HepG2 (cell line): ENCODE results near the gene GGT7. TPM values are rescaled to one million over a fixed set of nuclear protein-coding genes. Genes with fewer than 3 reads are reported as not detected.

ENCODE experiments used
- ARID2 ChIP-seq: sonication (generic); formaldehyde crosslinking; IDR thresholded peaks from 2 replicates; pipeline ENCODE4 v1.8.1; 2022; ENCODE audit warnings: mild to moderate bottlenecking, missing genetic modification reagents, borderline replicate concordance
- FOXC1 ChIP-seq: sonication (generic); formaldehyde crosslinking; IDR thresholded peaks from 2 replicates; pipeline ENCODE4 v1.8.0; 2022; ENCODE audit warnings: mild to moderate bottlenecking, missing genetic modification reagents, borderline replicate concordance
- IRF2 ChIP-seq: IDR thresholded peaks from 2 replicates; pipeline ENCODE4 v1.6.1; 2018; ENCODE audit warnings: missing genetic modification reagents, missing compliant biosample characterization
- JUN ChIP-seq: sonication (generic); formaldehyde crosslinking; IDR thresholded peaks from 2 replicates; pipeline ENCODE4 v1.4.0; 2020; ENCODE audit warnings: mild to moderate bottlenecking, missing genetic modification reagents
- KMT2A ChIP-seq: sonication (generic); formaldehyde crosslinking; IDR thresholded peaks from 2 replicates; pipeline ENCODE4 v1.4.0; 2020; ENCODE audit warnings: missing genetic modification reagents
- NONO ChIP-seq, 2 experiments: fragments of 450-650 bp in 1 of 2; sonication (generic) in 1 of 2; formaldehyde crosslinking in 1 of 2; IDR thresholded peaks in 1 of 2; conservative IDR thresholded peaks in 1 of 2; 2 replicates each; pipeline versions ENCODE4 v1.6.1 to v1.8.0; 2017 to 2022; ENCODE audit warnings: mild to moderate bottlenecking in 1 of 2, missing genetic modification reagents in 1 of 2, moderate library complexity in 1 of 2
- PAX8 ChIP-seq: sonication (generic); formaldehyde crosslinking; IDR thresholded peaks from 2 replicates; pipeline ENCODE4 v1.8.0; 2022; ENCODE audit warnings: mild to moderate bottlenecking, missing genetic modification reagents, borderline replicate concordance
- POLR2G ChIP-seq: fragments of 200-400 bp; formaldehyde crosslinking; IDR thresholded peaks from 2 replicates; pipeline ENCODE4 v1.6.1; 2018; ENCODE audit warnings: mild to moderate bottlenecking, low read depth, low read length, moderate library complexity
- RBM39 ChIP-seq: fragments of 200-400 bp; formaldehyde crosslinking; IDR thresholded peaks from one replicate; pipeline ENCODE4 v1.6.1; 2018; ENCODE audit warnings: antibody characterized with exemption, mild to moderate bottlenecking, low read depth, low read length; ENCODE audit not compliant: poor library complexity, severe bottlenecking
- ZNF142 ChIP-seq: sonication (generic); formaldehyde crosslinking; IDR thresholded peaks from 2 replicates; pipeline ENCODE4 v1.4.0; 2020; ENCODE audit warnings: missing genetic modification reagents
- ZNF24 ChIP-seq: fragments of 450-650 bp; IDR thresholded peaks from 2 replicates; pipeline ENCODE4 v1.6.1; 2017; ENCODE audit warnings: antibody characterized with exemption, mild to moderate bottlenecking
- ZNF460 ChIP-seq: sonication (generic); formaldehyde crosslinking; IDR thresholded peaks from 2 replicates; pipeline ENCODE4 v1.5.1; 2020; ENCODE audit warnings: missing genetic modification reagents, mild to moderate bottlenecking, borderline replicate concordance
- ZNF589 ChIP-seq: sonication (generic); formaldehyde crosslinking; conservative IDR thresholded peaks from 2 replicates; pipeline ENCODE4 v1.8.0; 2022; ENCODE audit warnings: mild to moderate bottlenecking, moderate library complexity, missing genetic modification reagents
- ZNF614 ChIP-seq: IDR thresholded peaks from 2 replicates; pipeline ENCODE4 v1.6.1; 2018; ENCODE audit warnings: missing biosample characterization, missing genetic modification reagents, inconsistent platforms, borderline replicate concordance
- ZNF772 ChIP-seq: sonication (generic); formaldehyde crosslinking; IDR thresholded peaks from 2 replicates; pipeline ENCODE4 v1.5.0; 2020; ENCODE audit warnings: mild to moderate bottlenecking, missing genetic modification reagents
- polyA plus RNA-seq, 8 experiments: library from polyadenylated mRNA; depleted of rRNA in 3 of 8; stranded (reverse) in 7 of 8; unstranded in 1 of 8; fragments of >200 nt; fragmentation: Illumina TruSeq in 4 of 8; extraction: Trizol in 4 of 8; gene quantifications; 2 replicates each; pipeline versions ENCODE4 v1.2.1 to v1.2.3, GENCODE V29; 2011 to 2016; ENCODE audit warnings: low read depth in 4 of 8, missing spikeins in 1 of 8, mixed read lengths in 1 of 8; ENCODE audit not compliant: insufficient read depth in 1 of 8
- total RNA-seq, 5 experiments: library from RNA; depleted of rRNA; stranded (reverse); fragments of >200 nt; fragmentation: Illumina TruSeq; extraction: Trizol; gene quantifications; 2 replicates each; pipeline ENCODE4 v1.2.3, GENCODE V29; 2016; ENCODE audit warnings: low read depth in 1 of 5
- TF ChIP-seq, protein P1 (sequence below): sonication (generic); formaldehyde crosslinking; IDR thresholded peaks from 2 replicates; pipeline ENCODE4 v1.8.0; 2022; ENCODE audit warnings: missing genetic modification reagents, low read depth, mild to moderate bottlenecking, borderline replicate concordance
- TF ChIP-seq, protein P2 (sequence below): sonication (generic); formaldehyde crosslinking; IDR thresholded peaks from 2 replicates; pipeline ENCODE4 v1.5.1; 2020; ENCODE audit warnings: mild to moderate bottlenecking, missing genetic modification reagents, borderline replicate concordance

The GGT7 gene
- total and polyA plus RNA-seq, 2 of the 13 experiments (the other 11 are each of a cell fraction or from before 2014, with no cell fraction given): 6.6 to 23.0 TPM

DNA sequence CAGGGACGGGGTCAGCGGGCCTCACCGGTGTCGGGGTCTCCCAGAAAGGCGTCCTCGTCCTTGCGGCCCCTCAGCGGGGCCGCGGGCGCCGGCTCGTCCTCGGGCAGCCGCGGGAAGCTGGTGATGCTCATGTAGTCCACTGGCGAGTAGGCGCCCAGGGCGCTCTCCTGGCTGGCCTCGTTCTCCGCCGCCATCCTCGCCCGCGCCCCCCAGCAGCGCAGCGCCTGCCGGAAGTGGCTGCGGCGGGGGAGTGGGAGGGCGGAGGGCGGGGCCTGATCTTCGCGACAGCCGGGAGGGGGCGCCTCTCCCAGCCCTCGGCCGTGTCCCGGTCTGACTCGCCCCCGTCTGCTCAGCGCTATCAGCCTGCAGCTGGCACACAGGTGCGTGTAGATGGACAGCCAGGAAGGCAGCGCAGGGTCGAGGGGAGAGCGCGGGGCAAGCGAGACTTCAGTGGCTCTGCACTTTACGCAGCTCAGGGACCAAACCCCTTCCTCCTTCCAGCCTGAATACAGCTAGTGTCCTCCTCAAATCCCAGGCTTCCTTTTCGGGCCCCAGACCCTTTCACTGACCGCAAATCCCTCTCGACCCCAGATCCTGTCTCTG is at the start of gene GGT7 (continued):
- peak; percentile 23; the same call in 1 of the 2 replicates for TF ChIP-seq ZNF142
- TF ChIP-seq ZNF589 (CRISPR knock-in tag): peak; percentile 75; the same call in 1 of the 2 replicates
- TF ChIP-seq, protein P1, sequence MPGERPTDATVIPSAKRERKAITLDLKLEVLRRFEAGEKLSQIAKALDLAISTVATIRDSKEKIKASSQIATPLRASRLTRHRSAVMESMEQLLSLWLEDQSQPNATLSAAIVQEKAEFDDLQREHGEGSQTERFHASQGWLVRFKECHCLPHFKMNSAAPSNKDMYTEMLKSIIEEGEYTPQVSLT: no peak
- TF ChIP-seq ZNF772 (CRISPR knock-in tag): peak; percentile 97; the same call in 1 of the 2 replicates
- peak; percentile 21; the same call in 1 of the 2 replicates for TF ChIP-seq PAX8
- peak; percentile 82 for TF ChIP-seq POLR2G
- no peak for TF ChIP-seq RBM39
- peak; percentile 33; the same call in 1 of the 2 replicates for TF ChIP-seq ARID2
- peak; percentile 96 for TF ChIP-seq KMT2A
- peak; percentile 89; the same call in 1 of the 2 replicates for TF ChIP-seq FOXC1 (CRISPR knock-in tag)
- no peak for TF ChIP-seq ZNF460
- TF ChIP-seq IRF2: peak; percentile 94
- no peak; the same call in 1 of the 2 replicates for TF ChIP-seq ZNF614 (CRISPR knock-in tag)
- TF ChIP-seq NONO (IDR thresholded peaks at IDR 0.05): no peak
- TF ChIP-seq NONO (CRISPR knock-in tag; conservative IDR thresholded peaks at IDR 0.05): peak; percentile 99
- TF ChIP-seq, protein P2, sequence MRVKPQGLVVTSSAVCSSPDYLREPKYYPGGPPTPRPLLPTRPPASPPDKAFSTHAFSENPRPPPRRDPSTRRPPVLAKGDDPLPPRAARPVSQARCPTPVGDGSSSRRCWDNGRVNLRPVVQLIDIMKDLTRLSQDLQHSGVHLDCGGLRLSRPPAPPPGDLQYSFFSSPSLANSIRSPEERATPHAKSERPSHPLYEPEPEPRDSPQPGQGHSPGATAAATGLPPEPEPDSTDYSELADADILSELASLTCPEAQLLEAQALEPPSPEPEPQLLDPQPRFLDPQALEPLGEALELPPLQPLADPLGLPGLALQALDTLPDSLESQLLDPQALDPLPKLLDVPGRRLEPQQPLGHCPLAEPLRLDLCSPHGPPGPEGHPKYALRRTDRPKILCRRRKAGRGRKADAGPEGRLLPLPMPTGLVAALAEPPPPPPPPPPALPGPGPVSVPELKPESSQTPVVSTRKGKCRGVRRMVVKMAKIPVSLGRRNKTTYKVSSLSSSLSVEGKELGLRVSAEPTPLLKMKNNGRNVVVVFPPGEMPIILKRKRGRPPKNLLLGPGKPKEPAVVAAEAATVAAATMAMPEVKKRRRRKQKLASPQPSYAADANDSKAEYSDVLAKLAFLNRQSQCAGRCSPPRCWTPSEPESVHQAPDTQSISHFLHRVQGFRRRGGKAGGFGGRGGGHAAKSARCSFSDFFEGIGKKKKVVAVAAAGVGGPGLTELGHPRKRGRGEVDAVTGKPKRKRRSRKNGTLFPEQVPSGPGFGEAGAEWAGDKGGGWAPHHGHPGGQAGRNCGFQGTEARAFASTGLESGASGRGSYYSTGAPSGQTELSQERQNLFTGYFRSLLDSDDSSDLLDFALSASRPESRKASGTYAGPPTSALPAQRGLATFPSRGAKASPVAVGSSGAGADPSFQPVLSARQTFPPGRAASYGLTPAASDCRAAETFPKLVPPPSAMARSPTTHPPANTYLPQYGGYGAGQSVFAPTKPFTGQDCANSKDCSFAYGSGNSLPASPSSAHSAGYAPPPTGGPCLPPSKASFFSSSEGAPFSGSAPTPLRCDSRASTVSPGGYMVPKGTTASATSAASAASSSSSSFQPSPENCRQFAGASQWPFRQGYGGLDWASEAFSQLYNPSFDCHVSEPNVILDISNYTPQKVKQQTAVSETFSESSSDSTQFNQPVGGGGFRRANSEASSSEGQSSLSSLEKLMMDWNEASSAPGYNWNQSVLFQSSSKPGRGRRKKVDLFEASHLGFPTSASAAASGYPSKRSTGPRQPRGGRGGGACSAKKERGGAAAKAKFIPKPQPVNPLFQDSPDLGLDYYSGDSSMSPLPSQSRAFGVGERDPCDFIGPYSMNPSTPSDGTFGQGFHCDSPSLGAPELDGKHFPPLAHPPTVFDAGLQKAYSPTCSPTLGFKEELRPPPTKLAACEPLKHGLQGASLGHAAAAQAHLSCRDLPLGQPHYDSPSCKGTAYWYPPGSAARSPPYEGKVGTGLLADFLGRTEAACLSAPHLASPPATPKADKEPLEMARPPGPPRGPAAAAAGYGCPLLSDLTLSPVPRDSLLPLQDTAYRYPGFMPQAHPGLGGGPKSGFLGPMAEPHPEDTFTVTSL: 0 out of 2 replicates have a peak, but pooled peaks have one; percentile 32
- TF ChIP-seq JUN: peak; percentile 64; the same call in 1 of the 2 replicates
- TF ChIP-seq ZNF24: no peak
